ENCODE data around the gene PRKCH.
A peak's percentile ranks its signal among the peaks of the same experiment; 100 is the strongest.

Gene PRKCH

DNA sequence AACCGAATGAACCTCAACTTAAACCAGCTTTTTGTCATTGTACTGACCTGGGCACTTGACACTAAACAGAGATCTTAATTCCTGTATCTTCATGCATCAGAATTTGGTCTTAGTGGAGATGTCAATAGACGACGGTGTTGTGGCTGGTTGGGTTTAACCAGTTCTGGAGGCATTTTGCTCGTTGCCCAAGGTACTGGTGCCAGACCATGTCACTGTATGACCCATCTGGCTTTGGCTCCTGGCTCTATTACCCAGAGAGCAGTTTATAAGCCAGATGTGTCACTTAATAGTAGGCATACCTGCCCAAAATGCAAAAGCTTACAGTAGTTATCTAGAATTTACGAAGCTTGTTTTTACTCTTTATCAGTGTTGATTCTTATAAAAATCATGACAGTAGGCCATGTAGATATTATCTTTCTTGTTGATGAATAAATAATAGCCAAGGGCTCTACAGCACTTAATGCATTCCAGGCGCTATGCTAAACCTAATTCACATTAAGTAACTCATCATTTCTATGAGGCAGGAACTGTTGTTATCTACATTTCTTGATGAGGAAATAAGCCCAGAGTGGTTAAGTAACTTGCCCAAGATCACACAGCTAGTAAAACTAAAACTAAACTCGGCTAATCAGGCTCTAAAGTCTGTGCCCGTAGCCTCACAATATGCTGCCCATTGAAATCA is 194.2 kb downstream of the PRKCH start:
- no peaks in the 10 kb centered on the region for H3K9me3 ChIP-seq (replicated peaks; ENCODE audit: low read length)
- peaks cover 44% of the 10 kb centered on the region for H3K4me1 ChIP-seq (ENCODE audit: control insufficient read depth, insufficient read depth, low read length)
- H3K4me3 ChIP-seq (ENCODE audit: low read length): no peak overlapping the region
- H3K9ac ChIP-seq (ENCODE audit: low read depth, low read length): no peak overlapping the region
- H3K27me3 ChIP-seq (ENCODE audit: control insufficient read depth, insufficient read depth, low read length): no peaks in the 10 kb centered on the region
- H3K4me2 ChIP-seq (ENCODE audit: low read length): no peak overlapping the region
- H3K36me3 ChIP-seq (ENCODE audit: insufficient read depth, low read length): no peaks in the 10 kb centered on the region

GRCh38 chr14:61516118-61516743 is 194.9 kb downstream of the PRKCH start:
- no peak overlapping the region for H3K4me2 ChIP-seq (ENCODE audit: low read length)
- no peaks in the 10 kb centered on the region for H3K27me3 ChIP-seq (ENCODE audit: control insufficient read depth, insufficient read depth, low read length)
- H3K4me1 ChIP-seq (ENCODE audit: control insufficient read depth, insufficient read depth, low read length): peaks cover 43% of the 10 kb centered on the region
- H3K36me3 ChIP-seq (ENCODE audit: insufficient read depth, low read length): no peaks in the 10 kb centered on the region
- no peak overlapping the region for H3K9ac ChIP-seq (ENCODE audit: low read depth, low read length)
- no peaks in the 10 kb centered on the region for H3K9me3 ChIP-seq (replicated peaks; ENCODE audit: low read length)
- H3K4me3 ChIP-seq (ENCODE audit: low read length): no peak overlapping the region

- Histone ChIP-seq H3K9me3 (replicated peaks; ENCODE audit: low read length) (no peaks in the 10 kb centered on the region), H3K9ac (ENCODE audit: low read depth, low read length) (no peak overlapping the region), H3K4me3 (ENCODE audit: low read length) (no peak overlapping the region), H3K36me3 (ENCODE audit: insufficient read depth, low read length) (no peaks in the 10 kb centered on the region), H3K4me1 (ENCODE audit: control insufficient read depth, insufficient read depth, low read length) (peaks cover 34% of the 10 kb centered on the region), H3K27me3 (ENCODE audit: control insufficient read depth, insufficient read depth, low read length) (no peaks in the 10 kb centered on the region), H3K4me2 (ENCODE audit: low read length) (peak overlapping the region; percentile 10)
These were observed 195.7 kb downstream of the PRKCH start for GRCh38 chr14:61516964-61517653.

GRCh38 chr14:61517911-61518384 is 196.6 kb downstream of the PRKCH start:
- Histone ChIP-seq H3K4me3 (ENCODE audit: low read length) (no peak overlapping the region), H3K4me2 (ENCODE audit: low read length) (no peak overlapping the region), H3K36me3 (ENCODE audit: insufficient read depth, low read length) (no peaks in the 10 kb centered on the region), H3K9me3 (replicated peaks; ENCODE audit: low read length) (no peaks in the 10 kb centered on the region), H3K9ac (ENCODE audit: low read depth, low read length) (no peak overlapping the region), H3K4me1 (ENCODE audit: control insufficient read depth, insufficient read depth, low read length) (peaks cover 28% of the 10 kb centered on the region), H3K27me3 (ENCODE audit: control insufficient read depth, insufficient read depth, low read length) (no peaks in the 10 kb centered on the region)

DNA sequence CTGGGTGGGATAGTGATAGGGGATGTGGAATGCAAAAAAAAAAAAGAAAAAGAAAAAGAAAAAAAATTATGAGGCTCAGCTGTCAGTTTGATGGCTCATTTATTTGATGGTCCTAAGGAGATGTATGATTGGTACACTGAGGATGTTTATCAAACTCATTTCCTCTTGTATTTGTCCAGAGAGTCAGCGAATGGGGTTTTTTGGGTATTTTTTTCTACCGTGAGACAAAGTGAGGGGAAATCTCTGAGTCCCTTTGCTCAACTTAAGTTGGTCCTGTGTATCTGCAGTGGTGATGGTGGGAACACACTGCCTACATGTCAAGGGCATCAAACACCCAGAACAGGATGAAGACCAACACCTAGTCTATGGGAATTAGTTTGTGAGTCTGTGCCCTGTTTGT is 197.0 kb downstream of the PRKCH start:
- Histone ChIP-seq H3K4me1 (ENCODE audit: control insufficient read depth, insufficient read depth, low read length) (peaks cover 30% of the 10 kb centered on the region), H3K9me3 (replicated peaks; ENCODE audit: low read length) (no peaks in the 10 kb centered on the region), H3K4me3 (ENCODE audit: low read length) (no peak overlapping the region), H3K4me2 (ENCODE audit: low read length) (no peak overlapping the region), H3K9ac (ENCODE audit: low read depth, low read length) (no peak overlapping the region), H3K27me3 (ENCODE audit: control insufficient read depth, insufficient read depth, low read length) (no peaks in the 10 kb centered on the region), H3K36me3 (ENCODE audit: insufficient read depth, low read length) (no peaks in the 10 kb centered on the region)

DNA sequence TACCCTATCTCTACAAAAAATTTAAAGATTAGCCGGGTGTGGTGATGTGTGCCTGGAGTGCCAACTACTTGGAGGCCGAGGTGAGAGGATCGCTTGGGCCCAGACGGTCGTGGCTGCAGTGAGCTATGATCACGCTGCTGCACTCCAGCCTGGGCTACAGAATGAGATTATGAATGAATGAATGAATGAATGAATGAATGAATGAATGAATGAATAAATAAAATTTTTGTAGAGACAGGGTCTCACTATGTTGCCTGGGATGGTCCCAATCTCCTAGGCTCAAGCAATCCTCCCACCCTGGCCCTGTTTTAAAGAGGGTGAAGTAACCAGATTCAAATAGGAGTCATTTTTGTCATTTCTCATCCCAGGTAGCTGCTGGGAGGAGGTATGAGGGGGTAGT is 197.7 kb downstream of the PRKCH start:
- Histone ChIP-seq H3K27me3 (ENCODE audit: control insufficient read depth, insufficient read depth, low read length) (no peaks in the 10 kb centered on the region), H3K9me3 (replicated peaks; ENCODE audit: low read length) (no peaks in the 10 kb centered on the region), H3K4me2 (ENCODE audit: low read length) (no peak overlapping the region), H3K9ac (ENCODE audit: low read depth, low read length) (no peak overlapping the region), H3K36me3 (ENCODE audit: insufficient read depth, low read length) (no peaks in the 10 kb centered on the region), H3K4me3 (ENCODE audit: low read length) (no peak overlapping the region), H3K4me1 (ENCODE audit: control insufficient read depth, insufficient read depth, low read length) (peaks cover 37% of the 10 kb centered on the region)

- Histone ChIP-seq H3K36me3 (ENCODE audit: insufficient read depth, low read length) (no peaks in the 10 kb centered on the region), H3K27me3 (ENCODE audit: control insufficient read depth, insufficient read depth, low read length) (no peaks in the 10 kb centered on the region), H3K4me3 (ENCODE audit: low read length) (no peak overlapping the region), H3K4me1 (ENCODE audit: control insufficient read depth, insufficient read depth, low read length) (peaks cover 38% of the 10 kb centered on the region), H3K9ac (ENCODE audit: low read depth, low read length) (no peak overlapping the region), H3K4me2 (ENCODE audit: low read length) (no peak overlapping the region), H3K9me3 (replicated peaks; ENCODE audit: low read length) (no peaks in the 10 kb centered on the region)
These were observed 198.4 kb downstream of the PRKCH start for GRCh38 chr14:61519735-61520134.

GRCh38 chr14:61520576-61520975 is 199.2 kb downstream of the PRKCH start:
- Histone ChIP-seq H3K9me3 (replicated peaks; ENCODE audit: low read length) (no peaks in the 10 kb centered on the region), H3K27me3 (ENCODE audit: control insufficient read depth, insufficient read depth, low read length) (no peaks in the 10 kb centered on the region), H3K36me3 (ENCODE audit: insufficient read depth, low read length) (no peaks in the 10 kb centered on the region), H3K9ac (ENCODE audit: low read depth, low read length) (no peak overlapping the region), H3K4me2 (ENCODE audit: low read length) (no peak overlapping the region), H3K4me3 (ENCODE audit: low read length) (no peak overlapping the region), H3K4me1 (ENCODE audit: control insufficient read depth, insufficient read depth, low read length) (peaks cover 47% of the 10 kb centered on the region)

DNA sequence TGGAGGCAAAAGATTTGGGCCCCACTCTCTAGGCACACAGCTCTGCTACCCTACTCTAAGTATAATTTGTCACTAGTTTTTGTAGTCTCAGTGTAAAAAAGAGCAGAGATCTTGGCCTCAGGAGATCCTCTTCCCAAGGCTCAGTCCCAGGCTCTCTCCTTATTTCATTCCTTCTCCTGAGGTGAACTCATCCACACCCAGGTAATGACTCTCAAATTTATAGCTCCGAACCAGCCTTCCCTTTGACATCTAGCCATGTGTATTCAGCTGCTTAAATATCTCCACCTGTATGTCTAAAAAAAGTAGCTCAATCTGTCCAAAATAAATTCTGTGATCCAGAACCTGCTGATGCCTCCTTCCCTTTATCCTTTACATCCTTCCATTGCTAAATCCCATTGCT is 200.4 kb downstream of the PRKCH start:
- H3K4me1 ChIP-seq (ENCODE audit: control insufficient read depth, insufficient read depth, low read length): peaks cover 49% of the 10 kb centered on the region

GRCh38 chr14:61523751-61524150 is 202.4 kb downstream of the PRKCH start:
- no peaks in the 10 kb centered on the region for H3K27me3 ChIP-seq (ENCODE audit: control insufficient read depth, insufficient read depth, low read length)
- H3K4me2 ChIP-seq (ENCODE audit: low read length): peak overlapping the region; percentile 24
- H3K4me1 ChIP-seq (ENCODE audit: control insufficient read depth, insufficient read depth, low read length): peaks cover 55% of the 10 kb centered on the region
- H3K36me3 ChIP-seq (ENCODE audit: insufficient read depth, low read length): no peaks in the 10 kb centered on the region
- no peak overlapping the region for H3K4me3 ChIP-seq (ENCODE audit: low read length)
- no peaks in the 10 kb centered on the region for H3K9me3 ChIP-seq (replicated peaks; ENCODE audit: low read length)
- H3K9ac ChIP-seq (ENCODE audit: low read depth, low read length): peak overlapping the region; percentile 51

More for the DNA sequence above, 200.4 kb downstream of the PRKCH start:
- Histone ChIP-seq H3K4me2 (ENCODE audit: low read length) (no peak overlapping the region), H3K9me3 (replicated peaks; ENCODE audit: low read length) (no peaks in the 10 kb centered on the region), H3K36me3 (ENCODE audit: insufficient read depth, low read length) (no peaks in the 10 kb centered on the region), H3K4me3 (ENCODE audit: low read length) (no peak overlapping the region), H3K9ac (ENCODE audit: low read depth, low read length) (no peak overlapping the region), H3K27me3 (ENCODE audit: control insufficient read depth, insufficient read depth, low read length) (no peaks in the 10 kb centered on the region)

- H3K4me2 ChIP-seq (ENCODE audit: low read length): peak overlapping the region; percentile 24
- H3K4me1 ChIP-seq (ENCODE audit: control insufficient read depth, insufficient read depth, low read length): peaks cover 59% of the 10 kb centered on the region
- H3K9me3 ChIP-seq (replicated peaks; ENCODE audit: low read length): no peaks in the 10 kb centered on the region
- H3K9ac ChIP-seq (ENCODE audit: low read depth, low read length): peak overlapping the region; percentile 51
- H3K4me3 ChIP-seq (ENCODE audit: low read length): no peak overlapping the region
- H3K36me3 ChIP-seq (ENCODE audit: insufficient read depth, low read length): no peaks in the 10 kb centered on the region
- H3K27me3 ChIP-seq (ENCODE audit: control insufficient read depth, insufficient read depth, low read length): no peaks in the 10 kb centered on the region
These were observed 202.9 kb downstream of the PRKCH start for GRCh38 chr14:61524211-61524806.

Measured in skeletal muscle satellite cell (primary cell).